ENCODE results near the gene ARX.

ARX gene

GRCh38 chrX:25005382-25006185 lies 10.2 kb downstream of the ARX start:
- H3K4me3 ChIP-seq (ENCODE audit: low read depth, low read length): no peak overlapping the region
- TF ChIP-seq CTCF (conservative IDR thresholded peaks at IDR 0.05; ENCODE audit: low read depth, low read length): no peak

GRCh38 chrX:25005034-25005381 lies 10.8 kb downstream of the ARX start:
- no peak for DNase-seq (ENCODE audit: low read depth)
- no peak for TF ChIP-seq CTCF (conservative IDR thresholded peaks at IDR 0.05; ENCODE audit: low read depth, low read length)
- H3K4me3 ChIP-seq (ENCODE audit: low read depth, low read length): no peak overlapping the region

More at GRCh38 chrX:25005382-25006185, 10.2 kb downstream of the ARX start:
- no peak for DNase-seq (ENCODE audit: low read depth)

GRCh38 chrX:25004485-25005032 lies 11.2 kb downstream of the ARX start:
- no peak for DNase-seq (ENCODE audit: low read depth)
- no peak for TF ChIP-seq CTCF (conservative IDR thresholded peaks at IDR 0.05; ENCODE audit: low read depth, low read length)
- H3K4me3 ChIP-seq (ENCODE audit: low read depth, low read length): no peak overlapping the region

GRCh38 chrX:25004040-25004439 lies 11.7 kb downstream of the ARX start:
- no peak overlapping the region for H3K4me3 ChIP-seq (ENCODE audit: low read depth, low read length)
- TF ChIP-seq CTCF (conservative IDR thresholded peaks at IDR 0.05; ENCODE audit: low read depth, low read length): no peak
- DNase-seq (ENCODE audit: low read depth): no peak

GRCh38 chrX:25003066-25003849 lies 12.5 kb downstream of the ARX start:
- H3K4me3 ChIP-seq (ENCODE audit: low read depth, low read length): peak overlapping the region; percentile 31
- no peak for TF ChIP-seq CTCF (conservative IDR thresholded peaks at IDR 0.05; ENCODE audit: low read depth, low read length)
- no peak for DNase-seq (ENCODE audit: low read depth)

GRCh38 chrX:25002661-25003020 lies 13.1 kb downstream of the ARX start:
- peak overlapping the region; percentile 31 for H3K4me3 ChIP-seq (ENCODE audit: low read depth, low read length)
- TF ChIP-seq CTCF (conservative IDR thresholded peaks at IDR 0.05; ENCODE audit: low read depth, low read length): no peak

More at GRCh38 chrX:25002661-25003020, 13.1 kb downstream of the ARX start:
- no peak for DNase-seq (ENCODE audit: low read depth)

Measured in choroid plexus epithelial cell (primary cell).